HEK293 (cell line): ENCODE measurements around the gene MVD.

ENCODE experiments used
- CTCF ChIA-PET: fragments of 350-600 bp; formaldehyde crosslinking; extraction: SDS; loops from one replicate; lab custom pipeline; 2021; ENCODE audit warnings: antibody characterized with exemption; lab: Yijun Ruan, JAX
- POLR2A ChIA-PET: fragments of 300-600 bp; formaldehyde crosslinking; extraction: SDS; loops from one replicate; lab custom pipeline; 2020; ENCODE audit warnings: antibody characterized with exemption, inconsistent platforms; lab: Yijun Ruan, JAX
- H3K27ac ChIP-seq: fragments of 200-500 bp; sonication (Bioruptor generic); 2 replicates; pipeline ENCODE4 v1.5.1; 2014; ENCODE audit warnings: low read depth, low read length, control low read depth, inconsistent platforms; ENCODE audit errors: extremely low read depth
- H3K36me3 ChIP-seq, 2 experiments: fragments of 200-500 bp in 1 of 2; sonication (Bioruptor generic) in 1 of 2; 1 replicate in 1 of 2; 2 replicates in 1 of 2; pipeline ENCODE4 v1.5.1; 2014 to 2017; ENCODE audit warnings: inconsistent platforms in 2 of 2, low read length in 2 of 2; ENCODE audit not compliant: control insufficient read depth in 2 of 2, insufficient read depth in 1 of 2
- H3K4me1 ChIP-seq: fragments of 200-500 bp; sonication (Bioruptor generic); 2 replicates; pipeline ENCODE4 v1.5.1; 2014; ENCODE audit warnings: mild to moderate bottlenecking, low read length, inconsistent platforms; ENCODE audit not compliant: control insufficient read depth, insufficient read depth
- H3K4me3 ChIP-seq: 2 replicates; pipeline ENCODE4 v1.5.1; 2011; ENCODE audit warnings: low read depth, mild to moderate bottlenecking, control low read depth, low read length, moderate library complexity
- H3K9me3 ChIP-seq: fragments of 200-500 bp; sonication (Bioruptor generic); 2 replicates; pipeline ENCODE4 v1.5.1; 2014; ENCODE audit warnings: low read depth, low read length, inconsistent platforms; ENCODE audit not compliant: control insufficient read depth, insufficient read depth
- BCL11A ChIP-seq: fragments of 450-650 bp; formaldehyde crosslinking; IDR thresholded peaks from 2 replicates; pipeline ENCODE4 v1.5.1; 2016; ENCODE audit warnings: low read depth, missing biosample characterization, missing genetic modification characterization
- EGR2 ChIP-seq: fragments of 450-650 bp; formaldehyde crosslinking; IDR thresholded peaks from 2 replicates; pipeline ENCODE4 v1.5.1; 2016; ENCODE audit warnings: low read depth, missing biosample characterization, missing genetic modification characterization
- GLIS1 ChIP-seq: fragments of 450-650 bp; formaldehyde crosslinking; IDR thresholded peaks from 2 replicates; pipeline ENCODE4 v1.5.1; 2016; ENCODE audit warnings: missing biosample characterization, missing genetic modification characterization
- GLIS2 ChIP-seq: fragments of 450-650 bp; formaldehyde crosslinking; IDR thresholded peaks from 2 replicates; pipeline ENCODE4 v1.5.1; 2016; ENCODE audit warnings: missing biosample characterization, missing genetic modification characterization
- HIC1 ChIP-seq: fragments of 450-650 bp; formaldehyde crosslinking; IDR thresholded peaks from 2 replicates; pipeline ENCODE4 v1.5.1; 2016; ENCODE audit warnings: missing biosample characterization, missing genetic modification characterization
- KLF16 ChIP-seq: fragments of 450-650 bp; formaldehyde crosslinking; IDR thresholded peaks from 2 replicates; pipeline ENCODE4 v1.5.1; 2017; ENCODE audit warnings: missing biosample characterization, missing genetic modification characterization
- KLF17 ChIP-seq: fragments of 450-650 bp; formaldehyde crosslinking; IDR thresholded peaks from 2 replicates; pipeline ENCODE4 v1.5.1; 2016; ENCODE audit warnings: missing biosample characterization, missing genetic modification characterization
- OVOL3 ChIP-seq: fragments of 450-650 bp; formaldehyde crosslinking; IDR thresholded peaks from 2 replicates; pipeline ENCODE4 v1.5.1; 2016; ENCODE audit warnings: missing biosample characterization, missing genetic modification characterization
- SP3 ChIP-seq: fragments of 450-650 bp; formaldehyde crosslinking; IDR thresholded peaks from 2 replicates; pipeline ENCODE4 v1.5.1; 2016; ENCODE audit warnings: missing biosample characterization, missing genetic modification characterization
- ZBTB20 ChIP-seq: fragments of 450-650 bp; formaldehyde crosslinking; IDR thresholded peaks from 2 replicates; pipeline ENCODE4 v1.5.1; 2016; ENCODE audit warnings: missing biosample characterization, missing genetic modification characterization
- ZBTB26 ChIP-seq: fragments of 450-650 bp; formaldehyde crosslinking; optimal IDR thresholded peaks from 2 replicates; pipeline ENCODE3; 2016; ENCODE audit warnings: missing biosample characterization, mild to moderate bottlenecking, missing genetic modification characterization
- ZFHX2 ChIP-seq: fragments of 450-650 bp; formaldehyde crosslinking; conservative IDR thresholded peaks from 2 replicates; pipeline ENCODE4 v1.5.1; 2016; ENCODE audit warnings: missing biosample characterization, missing genetic modification characterization
- ZNF10 ChIP-seq: fragments of 450-650 bp; formaldehyde crosslinking; IDR thresholded peaks from 2 replicates; pipeline ENCODE4 v1.5.1; 2017; ENCODE audit warnings: missing biosample characterization, missing genetic modification characterization
- ZNF138 ChIP-seq: fragments of 450-650 bp; formaldehyde crosslinking; IDR thresholded peaks from 2 replicates; pipeline ENCODE4 v1.5.1; 2016; ENCODE audit warnings: missing biosample characterization, missing genetic modification characterization, borderline replicate concordance
- ZNF302 ChIP-seq: fragments of 450-650 bp; formaldehyde crosslinking; IDR thresholded peaks from 2 replicates; pipeline ENCODE4 v1.5.1; 2016; ENCODE audit warnings: missing biosample characterization, missing genetic modification characterization, low read depth
- ZNF335 ChIP-seq: fragments of 450-650 bp; formaldehyde crosslinking; conservative IDR thresholded peaks from 2 replicates; pipeline ENCODE4 v1.5.1; 2016; ENCODE audit warnings: missing biosample characterization, missing genetic modification characterization
- ZNF350 ChIP-seq: fragments of 450-650 bp; formaldehyde crosslinking; IDR thresholded peaks from 2 replicates; pipeline ENCODE4 v1.5.0; 2017; ENCODE audit warnings: missing biosample characterization, mild to moderate bottlenecking, missing genetic modification characterization
- ZNF366 ChIP-seq: fragments of 450-650 bp; formaldehyde crosslinking; conservative IDR thresholded peaks from 2 replicates; pipeline ENCODE4 v1.5.1; 2016; ENCODE audit warnings: missing biosample characterization, missing genetic modification characterization
- ZNF433 ChIP-seq: fragments of 450-650 bp; formaldehyde crosslinking; IDR thresholded peaks from 2 replicates; pipeline ENCODE4 v1.5.1; 2016; ENCODE audit warnings: missing biosample characterization, missing genetic modification characterization, low read depth
- ZNF549 ChIP-seq: fragments of 450-650 bp; IDR thresholded peaks from 2 replicates; pipeline ENCODE4 v1.5.1; 2018; ENCODE audit warnings: missing biosample characterization, missing genetic modification characterization, mild to moderate bottlenecking, inconsistent platforms, moderate library complexity
- ZNF624 ChIP-seq: fragments of 450-650 bp; formaldehyde crosslinking; IDR thresholded peaks from 2 replicates; pipeline ENCODE4 v1.5.1; 2017; ENCODE audit warnings: missing biosample characterization, missing genetic modification characterization
- ZNF654 ChIP-seq: fragments of 450-650 bp; formaldehyde crosslinking; IDR thresholded peaks from 2 replicates; pipeline ENCODE4 v1.5.1; 2016; ENCODE audit warnings: low read depth, missing biosample characterization, missing genetic modification characterization
- ZNF660 ChIP-seq: fragments of 450-650 bp; IDR thresholded peaks from 2 replicates; pipeline ENCODE4 v1.5.1; 2018; ENCODE audit warnings: missing biosample characterization, mild to moderate bottlenecking, missing genetic modification characterization
- ZNF76 ChIP-seq: fragments of 450-650 bp; formaldehyde crosslinking; IDR thresholded peaks from 2 replicates; pipeline ENCODE4; 2016; ENCODE audit warnings: low read depth, missing biosample characterization, missing genetic modification characterization, borderline replicate concordance
- TF ChIP-seq, protein P1 (sequence below): fragments of 450-650 bp; formaldehyde crosslinking; IDR thresholded peaks from 2 replicates; pipeline ENCODE4 v1.5.1; 2016; ENCODE audit warnings: missing biosample characterization, missing genetic modification characterization

MVD gene

GRCh38 chr16:88651989-88652761, 10.7 kb downstream of the MVD start:
- POLR2A ChIA-PET, result no interaction called here
- TF ChIP-seq ZFHX2 (tag by site-specific recombination) (peak; percentile 16; the same call in 1 of the 2 replicates), ZNF350 (tag by site-specific recombination) (no peak), EGR2 (tag by site-specific recombination) (peak; percentile 59; the same call in 1 of the 2 replicates)
- TF ChIP-seq, all 188 proteins: peak for 2
- peaks cover 7% of the 10 kb centered on the region; the same call in 1 of the 2 replicates for H3K4me1 ChIP-seq
- H3K27ac ChIP-seq, result no peak overlapping the region
- no peak overlapping the region for H3K4me3 ChIP-seq
- no peaks in the 10 kb centered on the region for H3K9me3 ChIP-seq
- peaks cover 0 to 20% of the 10 kb centered on the region in 2 experiments; a peak in 2 of 3 replicates for H3K36me3 ChIP-seq
- CTCF ChIA-PET, result no interaction called here

DNA sequence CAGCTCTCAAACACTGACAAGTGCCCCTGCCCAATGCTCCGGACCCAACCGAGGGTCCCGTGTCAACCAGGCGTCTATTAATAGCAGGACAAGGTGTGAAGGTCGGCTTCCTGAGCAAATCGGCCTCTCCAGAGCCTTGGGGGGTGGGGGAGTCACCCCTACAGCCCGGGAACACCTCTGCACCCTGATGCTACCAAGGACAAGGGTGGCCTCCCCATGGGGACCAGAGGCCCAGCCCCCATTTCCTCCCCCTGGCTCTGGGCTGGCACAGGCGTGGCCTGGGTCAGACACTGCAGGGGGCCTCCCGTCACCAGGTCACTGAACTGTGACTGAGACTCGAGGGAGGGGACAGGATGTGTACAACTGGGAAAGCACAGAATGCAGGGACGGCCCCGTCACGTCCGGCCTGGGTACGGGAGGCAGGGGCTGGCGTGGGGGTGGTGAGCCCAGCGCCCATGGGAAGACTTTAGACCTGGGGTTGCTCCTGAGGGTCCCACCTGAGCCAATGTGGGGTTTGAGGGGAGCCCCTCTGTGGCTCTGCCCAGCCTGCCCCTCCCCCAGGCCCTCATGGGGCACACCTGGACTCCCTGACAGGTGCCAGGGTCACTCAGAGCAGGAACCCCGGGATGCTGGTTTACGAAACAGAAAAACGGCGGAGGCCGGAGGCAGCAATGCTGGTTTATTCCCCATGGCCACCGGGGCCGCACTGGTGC, 11.5 kb downstream of the MVD start:
- peaks cover 0 to 20% of the 10 kb centered on the region in 2 experiments; a peak in 2 of 3 replicates for H3K36me3 ChIP-seq
- peak overlapping the region; percentile 75 for H3K4me3 ChIP-seq
- H3K9me3 ChIP-seq, result no peaks in the 10 kb centered on the region
- no peak overlapping the region; the same call in 1 of the 2 replicates for H3K27ac ChIP-seq
- H3K4me1 ChIP-seq, result peaks cover 7% of the 10 kb centered on the region; the same call in 1 of the 2 replicates
- ChIA-PET CTCF (no interaction called here), POLR2A (no interaction called here)
- peak; percentile 65; the same call in 1 of the 2 replicates for TF ChIP-seq ZNF10
- no peak for TF ChIP-seq ZNF549 (tag by site-specific recombination)
- peak; percentile 80 for TF ChIP-seq GLIS2 (tag by site-specific recombination)
- TF ChIP-seq ZNF366 (tag by site-specific recombination), result no peak
- TF ChIP-seq, protein P1, sequence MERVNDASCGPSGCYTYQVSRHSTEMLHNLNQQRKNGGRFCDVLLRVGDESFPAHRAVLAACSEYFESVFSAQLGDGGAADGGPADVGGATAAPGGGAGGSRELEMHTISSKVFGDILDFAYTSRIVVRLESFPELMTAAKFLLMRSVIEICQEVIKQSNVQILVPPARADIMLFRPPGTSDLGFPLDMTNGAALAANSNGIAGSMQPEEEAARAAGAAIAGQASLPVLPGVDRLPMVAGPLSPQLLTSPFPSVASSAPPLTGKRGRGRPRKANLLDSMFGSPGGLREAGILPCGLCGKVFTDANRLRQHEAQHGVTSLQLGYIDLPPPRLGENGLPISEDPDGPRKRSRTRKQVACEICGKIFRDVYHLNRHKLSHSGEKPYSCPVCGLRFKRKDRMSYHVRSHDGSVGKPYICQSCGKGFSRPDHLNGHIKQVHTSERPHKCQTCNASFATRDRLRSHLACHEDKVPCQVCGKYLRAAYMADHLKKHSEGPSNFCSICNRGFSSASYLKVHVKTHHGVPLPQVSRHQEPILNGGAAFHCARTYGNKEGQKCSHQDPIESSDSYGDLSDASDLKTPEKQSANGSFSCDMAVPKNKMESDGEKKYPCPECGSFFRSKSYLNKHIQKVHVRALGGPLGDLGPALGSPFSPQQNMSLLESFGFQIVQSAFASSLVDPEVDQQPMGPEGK (tag by site-specific recombination), result peak; percentile 45; the same call in 1 of the 2 replicates
- no peak for TF ChIP-seq KLF16
- TF ChIP-seq KLF17 (tag by site-specific recombination), result 0 out of 2 replicates have a peak, but pooled peaks have one; percentile 23
- peak; percentile 21; the same call in 1 of the 2 replicates for TF ChIP-seq HIC1 (tag by site-specific recombination)
- TF ChIP-seq SP3 (tag by site-specific recombination), result peak; percentile 22; the same call in 1 of the 2 replicates
- TF ChIP-seq ZNF654 (tag by site-specific recombination), result no peak
- TF ChIP-seq ZNF302 (tag by site-specific recombination), result no peak
- TF ChIP-seq ZNF138 (tag by site-specific recombination), result no peak
- 0 out of 2 replicates have a peak, but pooled peaks have one; percentile 38 for TF ChIP-seq ZNF76
- no peak for TF ChIP-seq ZNF624 (tag by site-specific recombination)
- TF ChIP-seq ZNF660, result 0 out of 2 replicates have a peak, but pooled peaks have one; percentile 7
- peak; percentile 30; the same call in 1 of the 2 replicates for TF ChIP-seq ZBTB20 (tag by site-specific recombination)
- peak; percentile 52; the same call in 1 of the 2 replicates for TF ChIP-seq BCL11A (tag by site-specific recombination)
- TF ChIP-seq ZNF433 (tag by site-specific recombination), result no peak
- TF ChIP-seq ZNF335, result peak; percentile 92
- TF ChIP-seq ZBTB26 (tag by site-specific recombination), result no peak
- no peak for TF ChIP-seq OVOL3 (tag by site-specific recombination)
- peak; percentile 90 for TF ChIP-seq GLIS1 (tag by site-specific recombination)
